ENCODE results near the gene SKI. TPM values are rescaled to one million over a fixed set of nuclear protein-coding genes. Genes with fewer than 3 reads are reported as not detected.

The SKI gene
- total and polyA plus RNA-seq, 9 of the 15 experiments (the other 6 are each of a cell fraction or from before 2014, with no cell fraction given), result 0.10 to 60.5 (median 4.6) TPM

DNA sequence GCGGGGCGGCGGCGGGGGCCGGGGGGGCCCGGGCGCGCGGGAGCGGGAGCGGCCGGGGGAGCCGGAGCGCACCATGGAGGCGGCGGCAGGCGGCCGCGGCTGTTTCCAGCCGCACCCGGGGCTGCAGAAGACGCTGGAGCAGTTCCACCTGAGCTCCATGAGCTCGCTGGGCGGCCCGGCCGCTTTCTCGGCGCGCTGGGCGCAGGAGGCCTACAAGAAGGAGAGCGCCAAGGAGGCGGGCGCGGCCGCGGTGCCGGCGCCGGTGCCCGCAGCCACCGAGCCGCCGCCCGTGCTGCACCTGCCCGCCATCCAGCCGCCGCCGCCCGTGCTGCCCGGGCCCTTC, 546 bp downstream of the SKI start (continued):
- TF ChIP-seq ZNF318 (IDR thresholded peaks at IDR 0.05; ENCODE audit: borderline replicate concordance in 1 of 2, low read depth in 1 of 2) (no peak), ZBTB7A (IDR thresholded peaks at IDR 0.05; ENCODE audit: borderline replicate concordance, control insufficient read depth, low read depth, low read length) (0 out of 2 replicates have a peak, but pooled peaks have one; percentile 4), TAF1 (IDR thresholded peaks at IDR 0.05; ENCODE audit: control insufficient read depth, extremely low read depth, insufficient read depth, low read length, severe bottlenecking) (no peak), ZFPM2 (CRISPR knock-in tag; IDR thresholded peaks at IDR 0.05) (0 out of 2 replicates have a peak, but pooled peaks have one; percentile 37), FOXA1 (IDR thresholded peaks at IDR 0.05; ENCODE audit: borderline replicate concordance) (no peak), MCM5 (IDR thresholded peaks at IDR 0.05; ENCODE audit: low read depth) (no peak), PHF8 (IDR thresholded peaks at IDR 0.05; ENCODE audit: borderline replicate concordance, low read length) (0 out of 2 replicates have a peak, but pooled peaks have one; percentile 7), PTBP1 (IDR thresholded peaks at IDR 0.05; ENCODE audit: low read depth, low read length) (no peak)
- TF ChIP-seq, protein P1, sequence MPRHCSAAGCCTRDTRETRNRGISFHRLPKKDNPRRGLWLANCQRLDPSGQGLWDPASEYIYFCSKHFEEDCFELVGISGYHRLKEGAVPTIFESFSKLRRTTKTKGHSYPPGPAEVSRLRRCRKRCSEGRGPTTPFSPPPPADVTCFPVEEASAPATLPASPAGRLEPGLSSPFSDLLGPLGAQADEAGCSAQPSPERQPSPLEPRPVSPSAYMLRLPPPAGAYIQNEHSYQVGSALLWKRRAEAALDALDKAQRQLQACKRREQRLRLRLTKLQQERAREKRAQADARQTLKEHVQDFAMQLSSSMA (CRISPR knock-in tag; IDR thresholded peaks at IDR 0.05), result no peak

All from K562 (cell line).